ENCODE results near the gene CSF1R.

GRCh38 chr5:150066901-150067396, 19.4 kb downstream of the CSF1R start:
- TF ChIP-seq CTCF (optimal IDR thresholded peaks at IDR 0.05 in 1 of 3, IDR thresholded peaks at IDR 0.05 in 1 of 3, conservative IDR thresholded peaks at IDR 0.05 in 1 of 3; ENCODE audit: extremely low read depth in 1 of 3, insufficient read depth in 2 of 3, low read length in 3 of 3) (no peak), EZH2 (IDR thresholded peaks at IDR 0.05; ENCODE audit: low read length) (no peak)
